ENCODE measurements around the gene UBE2V1.

- TF ChIP-seq, protein P1, sequence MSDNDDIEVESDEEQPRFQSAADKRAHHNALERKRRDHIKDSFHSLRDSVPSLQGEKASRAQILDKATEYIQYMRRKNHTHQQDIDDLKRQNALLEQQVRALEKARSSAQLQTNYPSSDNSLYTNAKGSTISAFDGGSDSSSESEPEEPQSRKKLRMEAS (IDR thresholded peaks at IDR 0.05; ENCODE audit: low read depth): no peak
- TF ChIP-seq, protein P2, sequence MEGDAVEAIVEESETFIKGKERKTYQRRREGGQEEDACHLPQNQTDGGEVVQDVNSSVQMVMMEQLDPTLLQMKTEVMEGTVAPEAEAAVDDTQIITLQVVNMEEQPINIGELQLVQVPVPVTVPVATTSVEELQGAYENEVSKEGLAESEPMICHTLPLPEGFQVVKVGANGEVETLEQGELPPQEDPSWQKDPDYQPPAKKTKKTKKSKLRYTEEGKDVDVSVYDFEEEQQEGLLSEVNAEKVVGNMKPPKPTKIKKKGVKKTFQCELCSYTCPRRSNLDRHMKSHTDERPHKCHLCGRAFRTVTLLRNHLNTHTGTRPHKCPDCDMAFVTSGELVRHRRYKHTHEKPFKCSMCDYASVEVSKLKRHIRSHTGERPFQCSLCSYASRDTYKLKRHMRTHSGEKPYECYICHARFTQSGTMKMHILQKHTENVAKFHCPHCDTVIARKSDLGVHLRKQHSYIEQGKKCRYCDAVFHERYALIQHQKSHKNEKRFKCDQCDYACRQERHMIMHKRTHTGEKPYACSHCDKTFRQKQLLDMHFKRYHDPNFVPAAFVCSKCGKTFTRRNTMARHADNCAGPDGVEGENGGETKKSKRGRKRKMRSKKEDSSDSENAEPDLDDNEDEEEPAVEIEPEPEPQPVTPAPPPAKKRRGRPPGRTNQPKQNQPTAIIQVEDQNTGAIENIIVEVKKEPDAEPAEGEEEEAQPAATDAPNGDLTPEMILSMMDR (IDR thresholded peaks at IDR 0.05): no peak
- TF ChIP-seq EZH2phosphoT487 (IDR thresholded peaks at IDR 0.05; ENCODE audit: borderline replicate concordance, low read depth) (no peak), TAF1 (IDR thresholded peaks at IDR 0.05; ENCODE audit: borderline replicate concordance, low read depth, low read length) (no peak), JUND (IDR thresholded peaks at IDR 0.05) (no peak), SIN3A (IDR thresholded peaks at IDR 0.05; ENCODE audit: borderline replicate concordance, low read depth, low read length) (no peak)
These were observed 13.8 kb downstream of the UBE2V1 start for GRCh38 chr20:50099113-50099512.

Data from SK-N-SH (cell line).